Psoas muscle (tissue), 8 donors: ENCODE results near the gene PAAF1. TPM values are rescaled to one million over a fixed set of nuclear protein-coding genes. Genes with fewer than 3 reads are reported as not detected.
A peak's percentile ranks its signal among the peaks of the same experiment; 100 is the strongest.

Source experiments
- ATAC-seq, 4 donors: fragments of 200-7000 bp; cut with Tn5 transposase; one replicate each; pipeline ENCODE4 v1.9.1; 2020; ENCODE audit warnings: moderate library complexity in 3 of 4, mild to moderate bottlenecking in 2 of 4
- DNase-seq, 2 donors: peaks; one replicate each; pipeline ENCODE4 v3.0.0-alpha.2; 2020
- H3K27ac ChIP-seq: fragments of 200-600 bp; one replicate; pipeline ENCODE4 v1.8.0; 2022
- H3K27me3 ChIP-seq, 3 donors: fragments of 200-600 bp in 1 of 3; one replicate each; pipeline versions ENCODE4 v1.6.1 to v1.8.0; 2013 to 2022; ENCODE audit warnings: low read length in 2 of 3, mild to moderate bottlenecking in 2 of 3, moderate library complexity in 1 of 3; ENCODE audit not compliant: insufficient read depth in 3 of 3
- H3K36me3 ChIP-seq, 2 donors: fragments of 200-600 bp in 1 of 2; one replicate each; pipeline versions ENCODE4 v1.6.1 to v1.8.0; 2013 to 2022; ENCODE audit warnings: low read depth in 1 of 2, mild to moderate bottlenecking in 1 of 2, moderate library complexity in 1 of 2; ENCODE audit not compliant: insufficient read depth in 1 of 2
- H3K4me1 ChIP-seq: fragments of 200-600 bp; one replicate; pipeline ENCODE4 v1.8.0; 2022
- H3K4me3 ChIP-seq: fragments of 200-600 bp; one replicate; pipeline ENCODE4 v1.8.0; 2022; ENCODE audit warnings: mild to moderate bottlenecking
- H3K9me3 ChIP-seq: fragments of 200-600 bp; one replicate; pipeline ENCODE4 v1.8.0; 2022
- WGBS, 3 donors: extraction: QIAGEN DNeasy Blood & Tissue Kit; methylation state at CpG; one replicate each; pipeline versions ENCODE4 v1.1.6 to v1.1.7; 2013; 5-methylcytosine and 5-hydroxymethylcytosine counted together
- intact Hi-C, 2 donors: fragments of 100-400 bp; cut with DNase I; formaldehyde crosslinking; loops; one replicate each; pipeline versions ENCODE4 v1.11.0 to v1.14.2; 2022
- long read RNA-seq, 2 donors: library from polyadenylated mRNA; unstranded; transcript quantifications; one replicate each; pipeline ENCODE4 v2.0.0, GENCODE V29; 2021
- polyA plus RNA-seq, 3 donors: library from polyadenylated mRNA; stranded (reverse); fragments of 200-250 nt; gene quantifications; one replicate each; pipeline ENCODE4 v1.2.3, GENCODE V29; 2013
- total RNA-seq, 4 donors: library from RNA; stranded (reverse); fragmentation: NEBNext Ultra II Directional in 2 of 4; extraction: Animal tissue kit (Norgen Biotek cat#: 25700) in 2 of 4; gene quantifications; one replicate each; pipeline versions ENCODE4 v1.2.1 to v1.2.4, GENCODE V29; 2021 to 2023
- TF ChIP-seq, protein P1 (sequence below): fragments of 200-600 bp; IDR thresholded peaks from one replicate; pipeline ENCODE4 v1.8.0; 2022; ENCODE audit warnings: antibody characterized with exemption
- donor health status: healthy with polysubstance abuse.
- donor health status: DM: no; HTN: no; CAD: no; lungs with moderate emphysema.
- donor health status: Bipolar disorder and iron deficiency.
- donor health status: healthy.
- donor health status: DM: yes; HTN: yes; CAD: no.
- donor health status: DM: no; HTN: no; CAD: no.
- donor health status: DM: no; HTN: no; CAD: no.
- donor health status: DM: yes; HTN: yes; CAD: no.

Gene PAAF1, protein sequence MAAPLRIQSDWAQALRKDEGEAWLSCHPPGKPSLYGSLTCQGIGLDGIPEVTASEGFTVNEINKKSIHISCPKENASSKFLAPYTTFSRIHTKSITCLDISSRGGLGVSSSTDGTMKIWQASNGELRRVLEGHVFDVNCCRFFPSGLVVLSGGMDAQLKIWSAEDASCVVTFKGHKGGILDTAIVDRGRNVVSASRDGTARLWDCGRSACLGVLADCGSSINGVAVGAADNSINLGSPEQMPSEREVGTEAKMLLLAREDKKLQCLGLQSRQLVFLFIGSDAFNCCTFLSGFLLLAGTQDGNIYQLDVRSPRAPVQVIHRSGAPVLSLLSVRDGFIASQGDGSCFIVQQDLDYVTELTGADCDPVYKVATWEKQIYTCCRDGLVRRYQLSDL
- 1 to 10 TPM; 6.6 to 9.5 (median 8.3) TPM for total RNA-seq
- polyA plus RNA-seq = 10 to 100 TPM in 2 of 3 donors, 1 to 10 TPM in 1; 8.2 to 12.0 (median 11.8) TPM
- long read RNA-seq, donor 1, partial matches to known transcripts = 0 of 3 reads
- long read RNA-seq, donor 1, other reads (novel, unspliced or antisense) = 3 of 3 reads
- long read RNA-seq, donor 2, full-length matches to known transcripts = 10 of 30 reads
- long read RNA-seq, donor 2, partial matches to known transcripts = 2 of 30 reads
- long read RNA-seq, donor 2, other reads (novel, unspliced or antisense) = 18 of 30 reads

DNA sequence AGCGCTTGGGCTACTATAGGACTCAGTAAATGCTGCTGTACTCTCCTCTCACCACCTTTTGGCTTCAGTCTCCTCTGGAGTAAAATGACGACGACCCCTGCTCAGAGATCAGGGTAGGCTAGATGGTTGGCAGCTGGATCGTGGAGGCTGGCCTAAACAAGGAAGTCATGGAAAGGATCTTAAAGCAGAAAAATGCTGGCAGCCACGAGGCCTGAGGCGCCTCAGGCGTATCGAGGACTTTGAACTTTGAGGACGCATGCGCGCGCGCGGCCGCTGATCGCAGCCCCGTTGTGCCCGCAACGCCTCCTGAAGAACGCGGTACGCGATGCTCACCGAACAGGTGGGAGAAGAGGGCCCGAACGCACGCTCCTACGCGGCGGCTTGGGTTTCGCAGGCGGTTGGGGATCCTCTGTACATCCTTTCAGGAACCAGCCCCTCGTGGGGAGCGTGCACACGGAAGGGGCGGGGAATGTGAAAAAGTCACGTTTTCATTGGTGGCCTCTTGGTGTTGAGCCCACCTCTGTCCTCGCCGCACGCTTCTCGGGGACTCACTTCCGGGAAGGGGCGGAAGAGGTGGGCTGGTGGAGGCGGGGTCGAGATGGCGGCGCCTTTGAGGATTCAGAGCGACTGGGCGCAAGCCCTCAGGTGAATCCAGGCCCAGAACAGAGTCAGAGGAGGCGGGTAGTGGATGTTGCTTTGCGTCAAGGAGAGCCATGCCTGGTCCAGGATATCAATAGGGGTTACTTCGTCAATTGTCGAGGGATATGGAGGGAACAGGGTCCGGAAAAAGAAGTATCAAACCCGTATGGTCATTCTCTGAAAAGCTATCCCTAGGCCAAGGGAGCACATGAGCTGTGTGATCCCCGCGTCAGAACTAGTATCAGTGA, at the start of gene PAAF1, which contains the start of gene COA4:
Gene PAAF1, plus strand, starts transcription at position 576 of the 887 bp plus-strand sequence. Its CDS starts 23 bp downstream, at position 599.
Gene COA4, minus strand, starts transcription at position 423 of the 887 bp plus-strand sequence. CDS start 3,468 bp downstream, outside the sequence.
- intact Hi-C loops = loop anchor here in 1 of 2 donors (5.0 kb wide), 1 partner anchor 79 kb away; no protein-coding TSS in a partner anchor

GRCh38 chr11:73830261-73830660, 46.5 kb upstream of the PAAF1 start:
- intact Hi-C loops = no loop called here
- TF ChIP-seq, protein P1, sequence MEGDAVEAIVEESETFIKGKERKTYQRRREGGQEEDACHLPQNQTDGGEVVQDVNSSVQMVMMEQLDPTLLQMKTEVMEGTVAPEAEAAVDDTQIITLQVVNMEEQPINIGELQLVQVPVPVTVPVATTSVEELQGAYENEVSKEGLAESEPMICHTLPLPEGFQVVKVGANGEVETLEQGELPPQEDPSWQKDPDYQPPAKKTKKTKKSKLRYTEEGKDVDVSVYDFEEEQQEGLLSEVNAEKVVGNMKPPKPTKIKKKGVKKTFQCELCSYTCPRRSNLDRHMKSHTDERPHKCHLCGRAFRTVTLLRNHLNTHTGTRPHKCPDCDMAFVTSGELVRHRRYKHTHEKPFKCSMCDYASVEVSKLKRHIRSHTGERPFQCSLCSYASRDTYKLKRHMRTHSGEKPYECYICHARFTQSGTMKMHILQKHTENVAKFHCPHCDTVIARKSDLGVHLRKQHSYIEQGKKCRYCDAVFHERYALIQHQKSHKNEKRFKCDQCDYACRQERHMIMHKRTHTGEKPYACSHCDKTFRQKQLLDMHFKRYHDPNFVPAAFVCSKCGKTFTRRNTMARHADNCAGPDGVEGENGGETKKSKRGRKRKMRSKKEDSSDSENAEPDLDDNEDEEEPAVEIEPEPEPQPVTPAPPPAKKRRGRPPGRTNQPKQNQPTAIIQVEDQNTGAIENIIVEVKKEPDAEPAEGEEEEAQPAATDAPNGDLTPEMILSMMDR = no peak
- Histone ChIP-seq H3K4me1 (no peaks in the 10 kb centered on the region), H3K9me3 (no peaks in the 10 kb centered on the region), H3K27ac (no peak overlapping the region), H3K36me3 (peaks cover 6 to 67% of the 10 kb centered on the region in 2 donors), H3K27me3 (no peaks in the 10 kb centered on the region), H3K4me3 (no peak overlapping the region)
- 76 to 83% (median 81%) methylated on average over 1 of the region's 1 CpG for WGBS, 3 donors
- no peak for ATAC-seq
- no peak for DNase-seq

More for the DNA sequence above, at the start of gene PAAF1, which contains the start of gene COA4:
- TF ChIP-seq, protein P1 = no peak
- H3K4me1 ChIP-seq = peaks cover 22% of the 10 kb centered on the region
- H3K27ac ChIP-seq = peak within 1 kb of the TSS; percentile 94
- H3K9me3 ChIP-seq = no peaks in the 10 kb centered on the region
- H3K36me3 ChIP-seq = peaks cover 12 to 52% of the 10 kb centered on the region in 2 donors
- ATAC-seq (peak; percentile 96 to 99 (median 98)), DNase-seq (peak; percentile 92 to 96)
- 0% methylated on average over 55 to 57 of the region's 57 CpGs for WGBS, 3 donors
- H3K4me3 ChIP-seq = peak within 1 kb of the TSS; percentile 84
- no peaks in the 10 kb centered on the region for H3K27me3 ChIP-seq

DNA sequence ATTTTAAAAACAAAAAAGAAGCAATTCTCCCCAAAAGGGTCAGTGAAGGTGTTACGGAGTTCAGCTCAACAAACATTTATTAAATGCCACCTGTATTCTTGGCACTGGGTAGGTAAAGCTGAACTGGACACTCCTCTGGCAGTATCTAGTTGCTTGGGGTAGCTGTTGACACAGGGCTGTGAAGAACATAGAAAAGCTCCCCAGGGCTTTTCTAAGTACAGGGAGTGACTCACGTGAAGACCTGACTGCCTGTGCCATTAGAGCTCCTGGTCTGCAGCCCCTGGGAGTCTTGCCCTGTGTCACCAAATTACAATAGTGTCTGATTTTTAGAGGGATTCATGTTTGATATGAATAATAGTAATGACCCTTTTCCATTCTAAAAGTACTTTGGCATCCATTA, 43.7 kb upstream of the PAAF1 start:
- no peak overlapping the region for H3K27ac ChIP-seq
- no peaks in the 10 kb centered on the region for H3K4me1 ChIP-seq
- TF ChIP-seq, protein P1 = no peak
- DNase-seq (no peak), ATAC-seq (peak in 3 of 4 donors; percentile 51 to 87 (median 82))
- H3K36me3 ChIP-seq = peaks cover 0 to 60% of the 10 kb centered on the region in 2 donors
- WGBS, 3 donors = 37 to 72% (median 51%) methylated on average over 2 of the region's 2 CpGs
- H3K9me3 ChIP-seq = no peaks in the 10 kb centered on the region
- intact Hi-C loops = no loop called here
- no peaks in the 10 kb centered on the region for H3K27me3 ChIP-seq
- H3K4me3 ChIP-seq = no peak overlapping the region

DNA sequence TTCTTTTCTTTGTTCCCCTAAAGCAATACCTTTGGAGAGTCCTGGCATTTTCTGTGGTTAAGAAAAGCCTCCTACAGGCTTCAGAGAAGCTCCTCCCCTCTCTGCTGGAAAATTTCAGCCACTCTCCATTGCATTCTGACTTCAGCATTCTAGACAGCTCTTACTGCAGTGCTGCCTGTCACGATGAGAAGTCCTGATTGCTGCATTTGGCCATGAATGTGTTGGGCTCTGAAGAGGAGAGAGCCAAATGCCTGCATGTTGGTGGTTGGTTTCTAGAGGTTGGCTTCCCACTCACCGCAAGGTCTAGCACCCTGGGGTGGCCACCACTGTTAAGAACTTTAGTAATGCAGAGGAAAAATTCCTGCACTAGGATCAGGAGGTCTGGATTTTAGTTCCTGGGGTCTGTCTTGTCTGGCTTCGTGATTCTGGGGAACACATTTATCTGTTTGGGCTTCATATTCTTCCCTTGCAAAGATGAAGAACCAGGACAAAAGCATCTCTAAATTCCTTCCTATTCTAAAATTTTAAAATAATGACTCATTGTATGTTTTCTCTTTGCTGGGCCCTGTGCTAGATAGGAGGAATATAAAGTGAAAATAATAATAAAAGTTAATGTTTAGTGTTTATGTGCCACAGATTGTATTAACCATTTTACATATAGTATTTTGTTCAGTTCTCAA, 38.2 kb upstream of the PAAF1 start:
- 69 to 73% (median 71%) methylated on average over 3 of the region's 3 CpGs for WGBS, 3 donors
- ATAC-seq (no peak), DNase-seq (no peak)
- no peak overlapping the region for H3K4me3 ChIP-seq
- peaks cover 0 to 33% of the 10 kb centered on the region in 2 donors for H3K36me3 ChIP-seq
- no peaks in the 10 kb centered on the region for H3K9me3 ChIP-seq
- no peaks in the 10 kb centered on the region for H3K27me3 ChIP-seq
- H3K27ac ChIP-seq = no peak overlapping the region
- no peaks in the 10 kb centered on the region for H3K4me1 ChIP-seq
- intact Hi-C loops = no loop called here
- TF ChIP-seq, protein P1 = no peak
